Mesenchymal stem cell (in vitro differentiated cells and primary cell): ENCODE measurements around the gene JAKMIP1.

Experiments used
- DNase-seq: peaks from one replicate; pipeline ENCODE4 v3.0.0-alpha.2; 2013
- H2AFZ ChIP-seq: one replicate; pipeline ENCODE4 v1.6.1; 2013; ENCODE audit warnings: low read depth, mild to moderate bottlenecking, control low read depth, inconsistent platforms, low read length, moderate library complexity
- H2AK5ac ChIP-seq: 2 replicates; pipeline ENCODE4 v1.6.1; 2013; ENCODE audit warnings: low read length, moderate library complexity, mild to moderate bottlenecking, inconsistent platforms; ENCODE audit not compliant: severe bottlenecking
- H2BK120ac ChIP-seq: one replicate; pipeline ENCODE4 v1.6.1; 2013; ENCODE audit warnings: low read depth, mild to moderate bottlenecking, inconsistent platforms, low read length, moderate library complexity
- H2BK12ac ChIP-seq, 2 experiments: one replicate each; pipeline ENCODE4 v1.6.1; 2013; ENCODE audit warnings: inconsistent platforms in 2 of 2, low read length in 2 of 2, mild to moderate bottlenecking in 2 of 2, moderate library complexity in 2 of 2, control low read depth in 1 of 2
- H2BK15ac ChIP-seq: one replicate; pipeline ENCODE4 v1.6.1; 2013; ENCODE audit warnings: mild to moderate bottlenecking, low read depth, inconsistent platforms; ENCODE audit not compliant: poor library complexity, severe bottlenecking
- H2BK5ac ChIP-seq: 2 replicates; pipeline ENCODE4 v1.6.1; 2013; ENCODE audit warnings: low read depth, mild to moderate bottlenecking, low read length, control low read depth, inconsistent platforms; ENCODE audit not compliant: poor library complexity, severe bottlenecking
- H3K14ac ChIP-seq, 2 experiments: one replicate each; pipeline ENCODE4 v1.6.1; 2013; ENCODE audit warnings: inconsistent platforms in 2 of 2, low read length in 2 of 2, control low read depth in 1 of 2, mild to moderate bottlenecking in 1 of 2, moderate library complexity in 1 of 2
- H3K18ac ChIP-seq, 2 experiments: one replicate each; pipeline ENCODE4 v1.6.1; 2013; ENCODE audit warnings: inconsistent platforms in 2 of 2, low read length in 2 of 2, control low read depth in 1 of 2, low read depth in 1 of 2, mild to moderate bottlenecking in 1 of 2
- H3K23ac ChIP-seq, 2 experiments: one replicate each; pipeline ENCODE4 v1.6.1; 2013; ENCODE audit warnings: inconsistent platforms in 2 of 2, low read length in 2 of 2, mild to moderate bottlenecking in 2 of 2, moderate library complexity in 2 of 2, control low read depth in 1 of 2
- H3K27ac ChIP-seq: 2 replicates; pipeline ENCODE4 v1.5.1; 2013; ENCODE audit warnings: mild to moderate bottlenecking, moderate library complexity, low read length, control low read depth, inconsistent platforms; ENCODE audit not compliant: poor library complexity, severe bottlenecking
- H3K27me3 ChIP-seq, 2 experiments: 2 replicates each; pipeline versions ENCODE4 v1.6.1 to v1.7.0; 2013; ENCODE audit warnings: low read length in 2 of 2, mild to moderate bottlenecking in 2 of 2, moderate library complexity in 2 of 2, control low read depth in 1 of 2, inconsistent platforms in 1 of 2; ENCODE audit not compliant: control insufficient read depth in 1 of 2, insufficient read depth in 1 of 2
- H3K36me3 ChIP-seq, 2 experiments: 2 replicates each; pipeline versions ENCODE4 v1.6.1 to v1.7.0; 2013; ENCODE audit warnings: low read length in 2 of 2, control low read depth in 1 of 2, inconsistent platforms in 1 of 2, low read depth in 1 of 2, mild to moderate bottlenecking in 1 of 2; ENCODE audit not compliant: insufficient read depth in 2 of 2, control insufficient read depth in 1 of 2
- H3K4ac ChIP-seq, 2 experiments: one replicate each; pipeline ENCODE4 v1.6.1; 2013; ENCODE audit warnings: inconsistent platforms in 2 of 2, low read length in 2 of 2, mild to moderate bottlenecking in 2 of 2, moderate library complexity in 2 of 2, control low read depth in 1 of 2, low read depth in 1 of 2
- H3K4me1 ChIP-seq: 2 replicates; pipeline ENCODE4 v1.6.1; 2013; ENCODE audit warnings: low read depth, low read length, control low read depth; ENCODE audit not compliant: control insufficient read depth, insufficient read depth
- H3K4me2 ChIP-seq: 2 replicates; pipeline ENCODE4 v1.6.1; 2013; ENCODE audit warnings: low read length, mild to moderate bottlenecking, inconsistent platforms; ENCODE audit not compliant: poor library complexity, severe bottlenecking
- H3K4me3 ChIP-seq, 2 experiments: 2 replicates each; pipeline versions ENCODE4 v1.5.1 to v1.7.0; 2013; ENCODE audit warnings: low read length in 2 of 2, mild to moderate bottlenecking in 2 of 2, control low read depth in 1 of 2, low read depth in 1 of 2; ENCODE audit not compliant: insufficient read depth in 1 of 2
- H3K79me1 ChIP-seq: replicated peaks from 2 replicates; pipeline ENCODE4 v1.6.1; 2013; ENCODE audit warnings: mild to moderate bottlenecking, control low read depth, low read length, inconsistent platforms; ENCODE audit not compliant: poor library complexity, severe bottlenecking
- H3K9ac ChIP-seq: 2 replicates; pipeline ENCODE4 v1.7.0; 2013; ENCODE audit warnings: mild to moderate bottlenecking, low read length, moderate library complexity
- H3K9me3 ChIP-seq: 2 replicates; pipeline ENCODE4 v1.7.0; 2013; ENCODE audit warnings: mild to moderate bottlenecking, low read length; ENCODE audit not compliant: control insufficient read depth
- H4K8ac ChIP-seq: one replicate; pipeline ENCODE4 v1.6.1; 2013; ENCODE audit warnings: inconsistent platforms, mild to moderate bottlenecking, low read length, moderate library complexity
- H4K91ac ChIP-seq: one replicate; pipeline ENCODE4 v1.6.1; 2013; ENCODE audit warnings: mild to moderate bottlenecking, low read length, inconsistent platforms
- WGBS: methylation state at CpG from one replicate; pipeline ENCODE4 v1.1.7; 2013; ENCODE audit warnings: mixed read lengths; 5-methylcytosine and 5-hydroxymethylcytosine counted together

Gene JAKMIP1

GRCh38 chr4:6161921-6162464, 38.4 kb downstream of the JAKMIP1 start:
- no peak overlapping the region for H3K23ac ChIP-seq
- 71% methylated on average over 10 of the region's 10 CpGs for WGBS

GRCh38 chr4:6160536-6160935, 39.8 kb downstream of the JAKMIP1 start:
- H3K27me3 ChIP-seq, result peaks cover 0 to 25% of the 10 kb centered on the region in 2 experiments
- H3K4me2 ChIP-seq, result no peak overlapping the region
- no peak overlapping the region for H2BK120ac ChIP-seq
- H4K8ac ChIP-seq, result no peak overlapping the region
- no peaks in the 10 kb centered on the region for H3K79me1 ChIP-seq
- no peak overlapping the region for H3K18ac ChIP-seq
- no peak overlapping the region for H4K91ac ChIP-seq
- no peak overlapping the region for H2BK5ac ChIP-seq
- H3K14ac ChIP-seq, result no peak overlapping the region
- H2AK5ac ChIP-seq, result no peak overlapping the region
- H3K27ac ChIP-seq, result no peak overlapping the region
- H3K4ac ChIP-seq, result no peak overlapping the region
- H2BK12ac ChIP-seq, result no peak overlapping the region
- H3K9me3 ChIP-seq, result peaks cover 9% of the 10 kb centered on the region
- no peak overlapping the region for H3K9ac ChIP-seq
- no peak overlapping the region for H2AFZ ChIP-seq
- no peaks in the 10 kb centered on the region for H3K4me1 ChIP-seq
- H3K23ac ChIP-seq, result no peak overlapping the region
- no peak overlapping the region for H3K4me3 ChIP-seq
- 87% methylated on average over 12 of the region's 12 CpGs for WGBS
- no peak for DNase-seq
- H2BK15ac ChIP-seq, result no peak overlapping the region
- no peaks in the 10 kb centered on the region for H3K36me3 ChIP-seq

More at GRCh38 chr4:6161921-6162464, 38.4 kb downstream of the JAKMIP1 start:
- H4K91ac ChIP-seq, result no peak overlapping the region
- H3K27ac ChIP-seq, result no peak overlapping the region
- no peak overlapping the region for H3K14ac ChIP-seq
- no peak overlapping the region for H3K4me2 ChIP-seq
- no peak overlapping the region for H2BK15ac ChIP-seq
- no peak overlapping the region for H2BK5ac ChIP-seq
- H3K4ac ChIP-seq, result no peak overlapping the region
- no peaks in the 10 kb centered on the region for H3K4me1 ChIP-seq
- H3K9me3 ChIP-seq, result peaks cover 9% of the 10 kb centered on the region
- no peak overlapping the region for H2BK12ac ChIP-seq
- peaks cover 0 to 14% of the 10 kb centered on the region in 2 experiments for H3K27me3 ChIP-seq
- H2BK120ac ChIP-seq, result no peak overlapping the region
- no peak overlapping the region for H2AFZ ChIP-seq
- H4K8ac ChIP-seq, result no peak overlapping the region
- H3K36me3 ChIP-seq, result no peaks in the 10 kb centered on the region
- H3K4me3 ChIP-seq, result no peak overlapping the region
- DNase-seq, result no peak
- H3K9ac ChIP-seq, result no peak overlapping the region
- H3K18ac ChIP-seq, result no peak overlapping the region
- H2AK5ac ChIP-seq, result no peak overlapping the region
- no peaks in the 10 kb centered on the region for H3K79me1 ChIP-seq

- no peak overlapping the region for H3K18ac ChIP-seq
- no peak overlapping the region for H3K4me3 ChIP-seq
- no peaks in the 10 kb centered on the region for H3K4me1 ChIP-seq
- H3K9ac ChIP-seq, result no peak overlapping the region
- H2BK120ac ChIP-seq, result no peak overlapping the region
- no peak for DNase-seq
- H4K8ac ChIP-seq, result no peak overlapping the region
- no peak overlapping the region for H3K23ac ChIP-seq
- no peak overlapping the region for H2BK15ac ChIP-seq
- 78% methylated on average over 8 of the region's 9 CpGs for WGBS
- no peak overlapping the region for H2BK5ac ChIP-seq
- no peak overlapping the region for H3K27ac ChIP-seq
- no peak overlapping the region for H2AK5ac ChIP-seq
- H4K91ac ChIP-seq, result no peak overlapping the region
- H3K4me2 ChIP-seq, result no peak overlapping the region
- no peaks in the 10 kb centered on the region for H3K9me3 ChIP-seq
- no peak overlapping the region for H3K4ac ChIP-seq
- no peak overlapping the region for H2BK12ac ChIP-seq
- no peaks in the 10 kb centered on the region for H3K79me1 ChIP-seq
- H3K27me3 ChIP-seq, result peaks cover 0 to 41% of the 10 kb centered on the region in 2 experiments
- no peak overlapping the region for H3K14ac ChIP-seq
- no peak overlapping the region for H2AFZ ChIP-seq
- no peaks in the 10 kb centered on the region for H3K36me3 ChIP-seq
Measured at GRCh38 chr4:6157926-6158325, 42.4 kb downstream of the JAKMIP1 start.

GRCh38 chr4:6155996-6156750, 44.2 kb downstream of the JAKMIP1 start:
- WGBS, result 90% methylated on average over 15 of the region's 15 CpGs
- Histone ChIP-seq H4K8ac (no peak overlapping the region), H3K4me1 (no peaks in the 10 kb centered on the region), H3K27me3 (peaks cover 0 to 51% of the 10 kb centered on the region in 2 experiments), H2BK15ac (no peak overlapping the region), H2AK5ac (no peak overlapping the region), H3K36me3 (no peaks in the 10 kb centered on the region), H3K79me1 (no peaks in the 10 kb centered on the region), H2AFZ (no peak overlapping the region), H3K23ac (no peak overlapping the region), H2BK120ac (no peak overlapping the region), H2BK12ac (no peak overlapping the region), H3K4me2 (no peak overlapping the region), H3K9me3 (no peaks in the 10 kb centered on the region), H2BK5ac (no peak overlapping the region), H3K9ac (no peak overlapping the region), H3K4me3 (no peak overlapping the region), H3K4ac (no peak overlapping the region), H4K91ac (no peak overlapping the region), H3K18ac (no peak overlapping the region), H3K14ac (no peak overlapping the region), H3K27ac (no peak overlapping the region)
- DNase-seq, result no peak
